K562 (cell line): ENCODE results near the gene CEMP1. TPM values are rescaled to one million over a fixed set of nuclear protein-coding genes. Genes with fewer than 3 reads are reported as not detected.

ENCODE experiments used
- ARID1B ChIP-seq: fragments of 450-650 bp; IDR thresholded peaks from 2 replicates; pipeline ENCODE4 v1.6.1; 2016; ENCODE audit warnings: antibody characterized with exemption, mild to moderate bottlenecking, inconsistent platforms
- ETS2 ChIP-seq: IDR thresholded peaks from 2 replicates; pipeline ENCODE4 v1.6.1; 2016; ENCODE audit warnings: borderline replicate concordance, missing genetic modification characterization, mild to moderate bottlenecking, moderate library complexity, missing compliant biosample characterization; ENCODE audit not compliant: poor library complexity, severe bottlenecking
- HNRNPUL1 ChIP-seq: fragments of 200-400 bp; formaldehyde crosslinking; IDR thresholded peaks from 2 replicates; pipeline ENCODE4 v1.6.1; 2017; ENCODE audit warnings: low read length
- HSF4 ChIP-seq: fragments of 250-450 bp; sonication (Bioruptor Pico); IDR thresholded peaks from 2 replicates; pipeline ENCODE4 v2.1.2; 2022; ENCODE audit warnings: mild to moderate bottlenecking, moderate library complexity, borderline replicate concordance
- IFI16 ChIP-seq: fragments of 250-450 bp; sonication (Bioruptor Pico); IDR thresholded peaks from 2 replicates; pipeline ENCODE4 v2.1.2; 2022; ENCODE audit warnings: mild to moderate bottlenecking, inconsistent platforms
- KLF1 ChIP-seq: fragments of 450-650 bp; IDR thresholded peaks from 2 replicates; pipeline ENCODE4 v1.6.1; 2016; ENCODE audit warnings: missing genetic modification characterization, missing compliant biosample characterization
- MEF2D ChIP-seq: conservative IDR thresholded peaks from 2 replicates; pipeline ENCODE4 v1.6.1; 2016; ENCODE audit warnings: low read depth, missing genetic modification characterization, missing compliant biosample characterization
- MTA2 ChIP-seq: fragments of 450-650 bp; IDR thresholded peaks from 2 replicates; pipeline ENCODE4 v1.6.1; 2016; ENCODE audit warnings: low read depth
- MTF1 ChIP-seq: fragments of 250-450 bp; sonication (Bioruptor Pico); IDR thresholded peaks from 2 replicates; pipeline ENCODE4 v1.9.0; 2021; ENCODE audit warnings: moderate library complexity, mild to moderate bottlenecking, inconsistent platforms, borderline replicate concordance
- OTX1 ChIP-seq: fragments of 450-650 bp; formaldehyde crosslinking; IDR thresholded peaks from 2 replicates; pipeline ENCODE4 v1.4.0; 2022; ENCODE audit warnings: mild to moderate bottlenecking
- PML ChIP-seq: IDR thresholded peaks from 2 replicates; pipeline ENCODE4 v1.6.1; 2012; ENCODE audit warnings: low read length, inconsistent platforms
- POLR2B ChIP-seq: fragments of 450-650 bp; IDR thresholded peaks from 2 replicates; pipeline ENCODE4 v1.6.1; 2018; ENCODE audit warnings: low read depth; ENCODE audit not compliant: partially characterized antibody
- RBM25 ChIP-seq: fragments of 200-400 bp; formaldehyde crosslinking; IDR thresholded peaks from 2 replicates; pipeline ENCODE4 v1.6.1; 2018; ENCODE audit warnings: low read length, low read depth, moderate library complexity; ENCODE audit not compliant: severe bottlenecking
- RBM34 ChIP-seq: fragments of 200-400 bp; formaldehyde crosslinking; IDR thresholded peaks from 2 replicates; pipeline ENCODE4 v1.6.1; 2018; ENCODE audit warnings: low read length, borderline replicate concordance; ENCODE audit not compliant: insufficient read depth
- ZKSCAN8 ChIP-seq: fragments of 200-800 bp; sonication (Bioruptor generic); IDR thresholded peaks from 2 replicates; pipeline ENCODE4 v1.6.1; 2016; ENCODE audit warnings: missing genetic modification characterization, missing compliant biosample characterization
- ZNF217 ChIP-seq: sonication (generic); formaldehyde crosslinking; IDR thresholded peaks from 2 replicates; pipeline ENCODE4 v1.8.0; 2022; ENCODE audit warnings: mild to moderate bottlenecking, missing genetic modification reagents
- ZNF639 ChIP-seq, 2 experiments: fragments of 200-800 bp in 1 of 2; sonication (Bioruptor generic) in 1 of 2; sonication (generic) in 1 of 2; formaldehyde crosslinking in 1 of 2; IDR thresholded peaks in 1 of 2; conservative IDR thresholded peaks in 1 of 2; 2 replicates each; pipeline versions ENCODE4 v1.5.0 to v1.6.1; 2016 to 2020; ENCODE audit warnings: missing compliant biosample characterization in 1 of 2, missing genetic modification characterization in 1 of 2, missing genetic modification reagents in 1 of 2
- ZNF76 ChIP-seq: fragments of 250-450 bp; sonication (Bioruptor Pico); IDR thresholded peaks from 2 replicates; pipeline ENCODE4 v1.4.0; 2020; ENCODE audit warnings: mild to moderate bottlenecking, moderate library complexity, borderline replicate concordance
- polyA plus RNA-seq, 8 experiments: library from polyadenylated mRNA; depleted of rRNA in 4 of 8; stranded (reverse) in 5 of 8; unstranded in 3 of 8; fragments of >200 nt; fragmentation: Nextera tagmentation in 2 of 8; fragmentation: Illumina TruSeq in 1 of 8; extraction: Ambion mirVana in 2 of 8; extraction: Trizol in 1 of 8; gene quantifications; 2 replicates each; pipeline versions ENCODE4 v1.2.1 to v1.2.3, GENCODE V29; 2011 to 2014; ENCODE audit warnings: inconsistent platforms in 1 of 8, missing spikeins in 1 of 8
- total RNA-seq, 7 experiments: library from RNA; depleted of rRNA in 6 of 7; stranded (reverse); fragments of >200 nt in 6 of 7; fragmentation: Illumina TruSeq in 2 of 7; extraction: Trizol in 2 of 7; gene quantifications; 2 replicates each; pipeline versions ENCODE4 v1.2.1 to v1.2.3, GENCODE V29; 2011 to 2021; ENCODE audit warnings: low replicate concordance in 1 of 7
- TF ChIP-seq, protein P1 (sequence below): sonication (generic); formaldehyde crosslinking; IDR thresholded peaks from 2 replicates; pipeline ENCODE4 v1.8.0; 2022; ENCODE audit warnings: mild to moderate bottlenecking, missing genetic modification reagents
- TF ChIP-seq, protein P2 (sequence below): sonication (generic); formaldehyde crosslinking; IDR thresholded peaks from 2 replicates; pipeline ENCODE4 v1.9.0; 2022; ENCODE audit warnings: mild to moderate bottlenecking, missing genetic modification reagents
- TF ChIP-seq, protein P3 (sequence below): fragments of 450-650 bp; formaldehyde crosslinking; IDR thresholded peaks from 2 replicates; pipeline ENCODE4 v1.4.0; 2022; ENCODE audit warnings: missing genetic modification characterization

The CEMP1 gene
- total and polyA plus RNA-seq, 9 of the 15 experiments (the other 6 are each of a cell fraction or from before 2014, with no cell fraction given) = 0.05 to 0.45 TPM; not detected in 7

GRCh38 chr16:2532494-2533141 is 1.4 kb upstream of the CEMP1 start (continued):
- TF ChIP-seq IFI16 = no peak
- TF ChIP-seq, protein P1, sequence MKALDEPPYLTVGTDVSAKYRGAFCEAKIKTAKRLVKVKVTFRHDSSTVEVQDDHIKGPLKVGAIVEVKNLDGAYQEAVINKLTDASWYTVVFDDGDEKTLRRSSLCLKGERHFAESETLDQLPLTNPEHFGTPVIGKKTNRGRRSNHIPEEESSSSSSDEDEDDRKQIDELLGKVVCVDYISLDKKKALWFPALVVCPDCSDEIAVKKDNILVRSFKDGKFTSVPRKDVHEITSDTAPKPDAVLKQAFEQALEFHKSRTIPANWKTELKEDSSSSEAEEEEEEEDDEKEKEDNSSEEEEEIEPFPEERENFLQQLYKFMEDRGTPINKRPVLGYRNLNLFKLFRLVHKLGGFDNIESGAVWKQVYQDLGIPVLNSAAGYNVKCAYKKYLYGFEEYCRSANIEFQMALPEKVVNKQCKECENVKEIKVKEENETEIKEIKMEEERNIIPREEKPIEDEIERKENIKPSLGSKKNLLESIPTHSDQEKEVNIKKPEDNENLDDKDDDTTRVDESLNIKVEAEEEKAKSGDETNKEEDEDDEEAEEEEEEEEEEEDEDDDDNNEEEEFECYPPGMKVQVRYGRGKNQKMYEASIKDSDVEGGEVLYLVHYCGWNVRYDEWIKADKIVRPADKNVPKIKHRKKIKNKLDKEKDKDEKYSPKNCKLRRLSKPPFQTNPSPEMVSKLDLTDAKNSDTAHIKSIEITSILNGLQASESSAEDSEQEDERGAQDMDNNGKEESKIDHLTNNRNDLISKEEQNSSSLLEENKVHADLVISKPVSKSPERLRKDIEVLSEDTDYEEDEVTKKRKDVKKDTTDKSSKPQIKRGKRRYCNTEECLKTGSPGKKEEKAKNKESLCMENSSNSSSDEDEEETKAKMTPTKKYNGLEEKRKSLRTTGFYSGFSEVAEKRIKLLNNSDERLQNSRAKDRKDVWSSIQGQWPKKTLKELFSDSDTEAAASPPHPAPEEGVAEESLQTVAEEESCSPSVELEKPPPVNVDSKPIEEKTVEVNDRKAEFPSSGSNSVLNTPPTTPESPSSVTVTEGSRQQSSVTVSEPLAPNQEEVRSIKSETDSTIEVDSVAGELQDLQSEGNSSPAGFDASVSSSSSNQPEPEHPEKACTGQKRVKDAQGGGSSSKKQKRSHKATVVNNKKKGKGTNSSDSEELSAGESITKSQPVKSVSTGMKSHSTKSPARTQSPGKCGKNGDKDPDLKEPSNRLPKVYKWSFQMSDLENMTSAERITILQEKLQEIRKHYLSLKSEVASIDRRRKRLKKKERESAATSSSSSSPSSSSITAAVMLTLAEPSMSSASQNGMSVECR (CRISPR knock-in tag) = no peak; the same call in 1 of the 2 replicates
- TF ChIP-seq KLF1 (tag) = no peak
- TF ChIP-seq ZNF217 = no peak
- no peak for TF ChIP-seq RBM34
- no peak for TF ChIP-seq ZKSCAN8 (CRISPR knock-in tag)
- TF ChIP-seq PML = no peak
- TF ChIP-seq, protein P2, sequence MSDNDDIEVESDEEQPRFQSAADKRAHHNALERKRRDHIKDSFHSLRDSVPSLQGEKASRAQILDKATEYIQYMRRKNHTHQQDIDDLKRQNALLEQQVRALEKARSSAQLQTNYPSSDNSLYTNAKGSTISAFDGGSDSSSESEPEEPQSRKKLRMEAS (CRISPR knock-in tag) = no peak
- TF ChIP-seq, protein P3, sequence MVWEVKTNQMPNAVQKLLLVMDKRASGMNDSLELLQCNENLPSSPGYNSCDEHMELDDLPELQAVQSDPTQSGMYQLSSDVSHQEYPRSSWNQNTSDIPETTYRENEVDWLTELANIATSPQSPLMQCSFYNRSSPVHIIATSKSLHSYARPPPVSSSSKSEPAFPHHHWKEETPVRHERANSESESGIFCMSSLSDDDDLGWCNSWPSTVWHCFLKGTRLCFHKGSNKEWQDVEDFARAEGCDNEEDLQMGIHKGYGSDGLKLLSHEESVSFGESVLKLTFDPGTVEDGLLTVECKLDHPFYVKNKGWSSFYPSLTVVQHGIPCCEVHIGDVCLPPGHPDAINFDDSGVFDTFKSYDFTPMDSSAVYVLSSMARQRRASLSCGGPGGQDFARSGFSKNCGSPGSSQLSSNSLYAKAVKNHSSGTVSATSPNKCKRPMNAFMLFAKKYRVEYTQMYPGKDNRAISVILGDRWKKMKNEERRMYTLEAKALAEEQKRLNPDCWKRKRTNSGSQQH (CRISPR knock-in tag) = no peak
- no peak for TF ChIP-seq ETS2 (tag)
- TF ChIP-seq MTA2 = no peak
- TF ChIP-seq OTX1 = no peak
- no peak for TF ChIP-seq MEF2D (tag)
- TF ChIP-seq POLR2B = peak; percentile 27
- no peak for TF ChIP-seq ARID1B
- TF ChIP-seq ZNF639 (CRISPR knock-in tag; conservative IDR thresholded peaks at IDR 0.05 in 1 of 2, IDR thresholded peaks at IDR 0.05 in 1 of 2) = no peak
- no peak for TF ChIP-seq HNRNPUL1
- no peak for TF ChIP-seq HSF4 (CRISPR knock-in tag)
- no peak for TF ChIP-seq ZNF76 (CRISPR knock-in tag)
- TF ChIP-seq RBM25 = no peak
- TF ChIP-seq MTF1 (CRISPR knock-in tag) = no peak
